ENCODE measurements around the gene NDUFB2.

DNA sequence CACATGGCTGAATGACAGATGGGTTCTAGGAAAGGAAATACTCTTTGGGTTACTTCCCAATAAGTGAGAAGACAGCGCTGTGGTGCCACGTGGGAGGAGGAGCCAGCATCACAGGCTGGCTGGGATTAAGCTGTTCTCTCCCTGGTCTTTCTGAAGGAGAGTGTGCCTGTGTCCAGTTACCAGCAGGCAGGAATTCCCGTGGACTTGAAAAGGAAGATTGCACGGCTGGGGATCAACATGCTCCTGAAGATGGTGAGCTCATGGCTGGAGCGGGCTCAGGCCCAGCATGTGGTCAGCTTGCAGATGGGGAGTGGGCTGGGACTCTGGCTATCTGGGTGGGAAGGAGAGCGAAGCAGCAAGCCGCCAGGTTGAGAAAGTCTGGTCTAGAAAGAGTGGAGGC is 15.6 kb upstream of the NDUFB2 start:
- no peak for TF ChIP-seq POLR2AphosphoS5 (IDR thresholded peaks at IDR 0.05; ENCODE audit: low read depth, low read length)
- no peak for TF ChIP-seq SIN3A (IDR thresholded peaks at IDR 0.05; ENCODE audit: borderline replicate concordance, insufficient read depth, low read length)

Data from PFSK-1 (cell line).